Keratinocyte (primary cell): ENCODE measurements around the gene SFXN2.

Experiments
- CTCF ChIP-seq, 3 experiments: IDR thresholded peaks in 1 of 3; conservative IDR thresholded peaks in 1 of 3; optimal IDR thresholded peaks in 1 of 3; 2 replicates in 2 of 3; 3 replicates in 1 of 3; pipeline versions ENCODE3 to v1.5.1; 2011; ENCODE audit warnings: low read length in 3 of 3, mild to moderate bottlenecking in 3 of 3, moderate library complexity in 2 of 3, control low read depth in 1 of 3, inconsistent platforms in 1 of 3; ENCODE audit not compliant: insufficient read depth in 2 of 3; ENCODE audit errors: extremely low read depth in 1 of 3
- EZH2 ChIP-seq: IDR thresholded peaks from one replicate; pipeline ENCODE4 v1.6.1; 2012; ENCODE audit warnings: inconsistent platforms, mild to moderate bottlenecking, low read length, moderate library complexity

- TF ChIP-seq CTCF (optimal IDR thresholded peaks at IDR 0.05 in 1 of 3, IDR thresholded peaks at IDR 0.05 in 1 of 3, conservative IDR thresholded peaks at IDR 0.05 in 1 of 3; ENCODE audit: extremely low read depth in 1 of 3, insufficient read depth in 2 of 3, low read length in 3 of 3) (no peak), EZH2 (no peak)
Observed at GRCh38 chr10:102675011-102675665, 39.3 kb upstream of the SFXN2 start.
